Measurements from ENCODE around the gene TSPAN32.

DNA sequence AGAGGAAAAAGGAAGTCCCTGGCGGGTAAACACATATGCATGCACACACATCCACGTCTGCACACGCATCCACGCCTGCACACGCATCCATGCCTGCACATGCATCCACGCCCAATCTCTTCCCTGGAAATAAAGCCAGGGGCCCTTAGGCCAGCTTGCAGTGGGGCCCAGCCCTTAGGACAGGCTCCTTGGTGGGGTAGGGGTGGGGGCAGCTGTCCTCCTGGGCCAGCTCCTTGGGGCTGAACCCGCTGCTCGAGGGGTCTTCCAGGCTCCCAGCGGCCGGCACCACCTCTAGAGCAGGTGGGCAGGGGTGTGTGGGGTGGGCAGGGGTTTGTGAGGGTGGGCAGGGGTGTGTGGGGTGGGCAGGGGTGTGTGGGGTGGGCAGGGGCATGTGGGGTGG, 2.0 kb upstream of the TSPAN32 start:
- TF ChIP-seq, protein P1, sequence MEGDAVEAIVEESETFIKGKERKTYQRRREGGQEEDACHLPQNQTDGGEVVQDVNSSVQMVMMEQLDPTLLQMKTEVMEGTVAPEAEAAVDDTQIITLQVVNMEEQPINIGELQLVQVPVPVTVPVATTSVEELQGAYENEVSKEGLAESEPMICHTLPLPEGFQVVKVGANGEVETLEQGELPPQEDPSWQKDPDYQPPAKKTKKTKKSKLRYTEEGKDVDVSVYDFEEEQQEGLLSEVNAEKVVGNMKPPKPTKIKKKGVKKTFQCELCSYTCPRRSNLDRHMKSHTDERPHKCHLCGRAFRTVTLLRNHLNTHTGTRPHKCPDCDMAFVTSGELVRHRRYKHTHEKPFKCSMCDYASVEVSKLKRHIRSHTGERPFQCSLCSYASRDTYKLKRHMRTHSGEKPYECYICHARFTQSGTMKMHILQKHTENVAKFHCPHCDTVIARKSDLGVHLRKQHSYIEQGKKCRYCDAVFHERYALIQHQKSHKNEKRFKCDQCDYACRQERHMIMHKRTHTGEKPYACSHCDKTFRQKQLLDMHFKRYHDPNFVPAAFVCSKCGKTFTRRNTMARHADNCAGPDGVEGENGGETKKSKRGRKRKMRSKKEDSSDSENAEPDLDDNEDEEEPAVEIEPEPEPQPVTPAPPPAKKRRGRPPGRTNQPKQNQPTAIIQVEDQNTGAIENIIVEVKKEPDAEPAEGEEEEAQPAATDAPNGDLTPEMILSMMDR (IDR thresholded peaks at IDR 0.05; ENCODE audit: low read depth, low read length) = no peak
- no peak for TF ChIP-seq EZH2phosphoT487 (IDR thresholded peaks at IDR 0.05; ENCODE audit: low read depth)

Data from OCI-LY3 (cell line).